MCF 10A (cell line): ENCODE results near the gene IL1RN. TPM values are rescaled to one million over a fixed set of nuclear protein-coding genes. Genes with fewer than 3 reads are reported as not detected.

Source experiments
- Bru-seq: library from RNA; stranded (reverse); fragments of 400-500 nt; gene quantifications from one replicate; lab custom pipeline; 2021; lab: Mats Ljungman, UMichigan
- BruChase-seq, 2 experiments: library from RNA; stranded (reverse); fragments of 400-500 nt; gene quantifications; one replicate each; lab custom pipeline; 2021; lab: Mats Ljungman, UMichigan
- BruUV-seq: library from RNA; stranded (reverse); fragments of 400-500 nt; replicated peaks from 2 replicates; lab custom pipeline; 2021; lab: Mats Ljungman, UMichigan
- CTCF ChIA-PET: fragments of 300-600 bp; sonication (Branson Sonifier 250); formaldehyde crosslinking; extraction: SDS; loops from one replicate; lab custom pipeline; 2021; ENCODE audit warnings: antibody characterized with exemption, inconsistent platforms; lab: Yijun Ruan, JAX
- POLR2A ChIA-PET: fragments of 300-600, 350-650 bp; sonication (Branson Sonifier 250); formaldehyde crosslinking; extraction: SDS; loops from one replicate; lab custom pipeline; 2020; ENCODE audit warnings: antibody characterized with exemption, inconsistent platforms; lab: Yijun Ruan, JAX
- DNase-seq: peaks from one replicate; pipeline ENCODE4 v3.0.0-alpha.2; 2018; ENCODE audit not compliant: unreplicated experiment
- H3K27ac Mint-ChIP-seq: one replicate; pipeline ENCODE4 v1.8.0; 2022; ENCODE audit warnings: mild to moderate bottlenecking, low read depth, mixed read lengths; ENCODE audit not compliant: unreplicated experiment
- H3K27me3 Mint-ChIP-seq: one replicate; pipeline ENCODE4 v1.8.0; 2022; ENCODE audit warnings: mixed read lengths; ENCODE audit not compliant: insufficient read depth, unreplicated experiment
- H3K36me3 Mint-ChIP-seq: one replicate; pipeline ENCODE4 v1.8.0; 2022; ENCODE audit warnings: mild to moderate bottlenecking, moderate library complexity, mixed read lengths; ENCODE audit not compliant: insufficient read depth, unreplicated experiment
- H3K4me1 Mint-ChIP-seq: one replicate; pipeline ENCODE4 v1.8.0; 2022; ENCODE audit warnings: mixed read lengths; ENCODE audit not compliant: insufficient read depth, unreplicated experiment
- H3K4me3 Mint-ChIP-seq: one replicate; pipeline ENCODE4 v1.8.0; 2022; ENCODE audit warnings: mild to moderate bottlenecking, moderate library complexity, mixed read lengths; ENCODE audit not compliant: unreplicated experiment
- H3K9me3 Mint-ChIP-seq: one replicate; pipeline ENCODE4 v1.8.0; 2022; ENCODE audit warnings: mixed read lengths; ENCODE audit not compliant: unreplicated experiment
- CTCF ChIP-seq: fragments of 200-600 bp; IDR thresholded peaks from one replicate; pipeline ENCODE4 v1.8.0; 2022; ENCODE audit warnings: antibody characterized with exemption, mild to moderate bottlenecking; ENCODE audit not compliant: unreplicated experiment
- intact Hi-C: fragments of 100-400 bp; cut with micrococcal nuclease; formaldehyde crosslinking; loops from 2 replicates; pipeline ENCODE4 v1.14.1; 2022
- long read RNA-seq: library from polyadenylated mRNA; stranded (forward); transcript quantifications from one replicate; pipeline ENCODE4 v2.0.0, GENCODE V29; 2022
- total RNA-seq: library from RNA; stranded (reverse); gene quantifications from 2 replicates; pipeline ENCODE4 v1.2.3, GENCODE V29; 2022

IL1RN gene
- total RNA-seq (0.39 TPM in 1 of 2 replicates, not detected in the other), Bru-seq, nascent RNA (percentile 13 among the genes with signal in this experiment), BruChase-seq, experiment 1, labeled RNA remaining after a 6-hour chase (percentile 15 among the genes with signal in this experiment), BruChase-seq, experiment 2, labeled RNA remaining after a 2-hour chase (percentile 17 among the genes with signal in this experiment)
- long read RNA-seq = 0 reads

DNA sequence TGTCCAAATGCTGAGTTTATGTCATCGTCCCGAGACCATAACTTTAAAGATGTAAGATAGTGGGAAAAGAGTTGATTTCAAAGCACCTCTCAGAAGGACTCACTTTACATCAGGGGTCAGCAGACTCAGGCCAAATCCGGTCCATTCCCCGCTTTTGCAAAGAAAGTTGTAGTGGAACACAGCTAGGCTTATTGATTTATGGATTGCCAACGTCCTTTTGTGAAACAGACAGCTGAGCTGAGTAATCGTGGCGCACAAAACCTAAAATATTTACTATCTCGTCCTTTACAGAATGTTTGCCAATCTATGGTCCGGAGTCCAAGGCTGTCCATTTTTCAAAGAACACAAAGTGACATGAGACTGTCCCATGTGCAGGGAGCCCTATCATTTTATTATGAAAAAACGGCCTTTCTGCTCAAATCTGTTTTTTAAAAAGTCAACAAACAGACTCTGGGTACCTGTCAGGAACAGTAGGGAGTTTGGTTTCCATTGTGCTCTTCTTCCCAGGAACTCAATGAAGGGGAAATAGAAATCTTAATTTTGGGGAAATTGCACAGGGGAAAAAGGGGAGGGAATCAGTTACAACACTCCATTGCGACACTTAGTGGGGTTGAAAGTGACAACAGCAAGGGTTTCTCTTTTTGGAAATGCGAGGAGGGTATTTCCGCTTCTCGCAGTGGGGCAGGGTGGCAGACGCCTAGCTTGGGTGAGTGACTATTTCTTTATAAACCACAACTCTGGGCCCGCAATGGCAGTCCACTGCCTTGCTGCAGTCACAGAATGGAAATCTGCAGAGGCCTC lies at the start of gene IL1RN:
Gene IL1RN (plus strand): TSS at position 754 of the 801 bp plus-strand sequence. CDS start 27 bp downstream, at position 781.
- peaks cover 7% of the 10 kb centered on the region for H3K9me3 Mint-ChIP-seq
- intact Hi-C loops = no loop called here
- no peaks in the 10 kb centered on the region for H3K27me3 Mint-ChIP-seq
- no peak for DNase-seq
- H3K36me3 Mint-ChIP-seq = no peaks in the 10 kb centered on the region
- no TSS peak for BruUV-seq
- no peak for TF ChIP-seq CTCF
- ChIA-PET CTCF (interaction anchor here (1.2 to 4.6 kb wide), 3 partner anchors 10 to 263 kb away, joined by 3 to 36 read pairs (median 7); no protein-coding TSS in a partner anchor), POLR2A (interaction anchor here (0.6 to 1.1 kb wide), 2 partner anchors 9 to 81 kb away, joined by 4 read pairs; no protein-coding TSS in a partner anchor)
- H3K27ac Mint-ChIP-seq = no peak within 1 kb of the TSS
- H3K4me1 Mint-ChIP-seq = peaks cover 15% of the 10 kb centered on the region
- H3K4me3 Mint-ChIP-seq = no peak within 1 kb of the TSS

GRCh38 chr2:113077921-113078320 lies 49.5 kb upstream of the IL1RN start:
- BruUV-seq = no TSS peak
- peaks cover 34% of the 10 kb centered on the region for H3K4me1 Mint-ChIP-seq
- CTCF ChIA-PET = interaction anchor here (0.5 to 12.2 kb wide), 7 partner anchors 19 to 618 kb away, joined by 3 to 267 read pairs (median 6); partner anchors contain the start of gene IL36RN
- intact Hi-C loops = loop anchor here (1.0 to 2.0 kb wide), 2 partner anchors 61 to 163 kb away; no protein-coding TSS in a partner anchor
- H3K27me3 Mint-ChIP-seq = no peaks in the 10 kb centered on the region
- no peaks in the 10 kb centered on the region for H3K9me3 Mint-ChIP-seq
- DNase-seq = peak; percentile 87
- POLR2A ChIA-PET = interaction anchor here (0.6 to 3.8 kb wide), 10 partner anchors 9 to 298 kb away, joined by 3 to 52 read pairs (median 4); partner anchors contain the start of gene IL1F10
- H3K27ac Mint-ChIP-seq = peak overlapping the region; percentile 88
- no peaks in the 10 kb centered on the region for H3K36me3 Mint-ChIP-seq
- peak overlapping the region; percentile 31 for H3K4me3 Mint-ChIP-seq
- no peak for TF ChIP-seq CTCF

DNA sequence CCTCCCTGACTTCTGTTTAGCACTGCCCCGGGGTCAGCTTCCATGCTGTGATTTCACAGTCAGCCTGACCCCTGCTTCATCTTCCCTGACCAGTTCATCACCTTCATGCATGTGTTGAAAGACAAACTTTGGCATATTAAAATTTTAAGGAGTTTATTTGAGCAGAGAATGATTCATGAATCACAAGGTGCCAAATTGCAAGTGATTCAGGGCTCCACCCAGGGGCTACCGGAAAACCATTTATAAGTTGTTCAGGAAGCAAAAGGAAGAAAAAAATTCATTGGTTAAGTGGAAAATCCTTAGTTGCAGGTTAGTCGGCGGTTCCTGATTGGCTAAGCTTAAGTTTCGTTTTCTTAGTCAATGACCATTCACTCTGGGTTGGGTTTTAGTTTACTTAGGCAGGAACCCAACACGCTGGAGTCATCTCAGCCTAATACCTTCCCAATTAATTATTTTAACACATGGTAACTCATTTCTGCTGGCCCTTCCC lies 49.0 kb upstream of the IL1RN start:
- POLR2A ChIA-PET = interaction anchor here (0.6 to 3.8 kb wide), 11 partner anchors 10 to 1191 kb away, joined by 3 to 52 read pairs (median 3); partner anchors contain the start of gene IL1F10
- peak overlapping the region; percentile 31 for H3K4me3 Mint-ChIP-seq
- BruUV-seq = no TSS peak

More for the DNA sequence above, 49.0 kb upstream of the IL1RN start:
- Mint-ChIP-seq H3K9me3 (no peaks in the 10 kb centered on the region), H3K4me1 (peaks cover 34% of the 10 kb centered on the region), H3K36me3 (no peaks in the 10 kb centered on the region), H3K27ac (peak overlapping the region; percentile 88), H3K27me3 (no peaks in the 10 kb centered on the region)
- no peak for TF ChIP-seq CTCF
- intact Hi-C loops = loop anchor here (1.0 to 2.0 kb wide), 2 partner anchors 60 to 163 kb away; no protein-coding TSS in a partner anchor
- CTCF ChIA-PET = interaction anchor here (0.5 to 12.2 kb wide), 7 partner anchors 9 to 617 kb away, joined by 3 to 267 read pairs (median 6); partner anchors contain the start of gene IL36RN
- DNase-seq = peak; percentile 89
